Measurements from ENCODE around the gene SIN3A.
"Not testable (repeated sequence)": the region's sequence is repeated elsewhere in the genome, so short reads cannot be mapped to it uniquely, and the experiment has no call there.

SIN3A gene

GRCh38 chr15:75449585-75450306 lies 1.7 kb downstream of the SIN3A start:
- DNase-seq, result no peak

- DNase-seq, result not testable (repeated sequence)
These were observed 3.3 kb downstream of the SIN3A start for GRCh38 chr15:75448171-75448570.

GRCh38 chr15:75446151-75446550 lies 5.3 kb downstream of the SIN3A start:
- no peak for DNase-seq

- DNase-seq, result not testable (repeated sequence)
These were observed 6.2 kb downstream of the SIN3A start for GRCh38 chr15:75445324-75445723.

GRCh38 chr15:75443972-75444453 lies 7.5 kb downstream of the SIN3A start:
- not testable (repeated sequence) for DNase-seq

- no peak for DNase-seq
These were observed 13.8 kb downstream of the SIN3A start for GRCh38 chr15:75437721-75438120.

GRCh38 chr15:75436881-75437280 lies 14.6 kb downstream of the SIN3A start:
- DNase-seq, result no peak

- DNase-seq, result no peak
These were observed 19.8 kb downstream of the SIN3A start for GRCh38 chr15:75431682-75432081.

- no peak for DNase-seq
These were observed 20.2 kb downstream of the SIN3A start for GRCh38 chr15:75431270-75431669.

- DNase-seq, result no peak
These were observed 21.2 kb downstream of the SIN3A start for GRCh38 chr15:75430259-75430658.

- no peak for DNase-seq
These were observed 23.3 kb downstream of the SIN3A start for GRCh38 chr15:75428152-75428551.

GRCh38 chr15:75425966-75426500 lies 25.5 kb downstream of the SIN3A start:
- DNase-seq, result no peak

- DNase-seq, result no peak
These were observed 28.9 kb downstream of the SIN3A start for GRCh38 chr15:75422554-75422953.

- no peak for DNase-seq
These were observed 30.8 kb downstream of the SIN3A start for GRCh38 chr15:75420698-75421097.

GRCh38 chr15:75416584-75416983 lies 34.9 kb downstream of the SIN3A start:
- DNase-seq, result no peak

GRCh38 chr15:75410196-75410595 lies 41.3 kb downstream of the SIN3A start:
- no peak for DNase-seq

GRCh38 chr15:75407083-75407482 lies 44.4 kb downstream of the SIN3A start:
- no peak for DNase-seq

- DNase-seq, result no peak
These were observed 47.6 kb downstream of the SIN3A start for GRCh38 chr15:75403892-75404291.

GRCh38 chr15:75397494-75397893 lies 54.0 kb downstream of the SIN3A start:
- DNase-seq, result no peak

- no peak for DNase-seq
These were observed 61.6 kb downstream of the SIN3A start for GRCh38 chr15:75389791-75390382.

GRCh38 chr15:75383986-75384385 lies 67.5 kb downstream of the SIN3A start:
- not testable (repeated sequence) for DNase-seq

- DNase-seq, result no peak
These were observed 70.7 kb downstream of the SIN3A start for GRCh38 chr15:75380773-75381172.

- DNase-seq, result no peak
These were observed 79.4 kb downstream of the SIN3A start for GRCh38 chr15:75371901-75372688.

- no peak for DNase-seq
These were observed 80.0 kb downstream of the SIN3A start for GRCh38 chr15:75371486-75371885.
